DOHH2 (cell line): ENCODE data around the gene PPP2R3A.

ENCODE experiments used
- H3F3A ChIP-seq: fragments of 200-600 bp; sonication (generic), shearing (Covaris generic); 2 replicates; pipeline ENCODE4 v1.6.0; 2016; ENCODE audit warnings: antibody characterized with exemption, mild to moderate bottlenecking; ENCODE audit not compliant: control insufficient read depth, insufficient read depth
- H3K27ac ChIP-seq: fragments of 200-600 bp; sonication (generic); 2 replicates; pipeline ENCODE4 v1.5.1; 2014; ENCODE audit warnings: low read depth, mild to moderate bottlenecking, low read length, moderate library complexity
- H3K27me3 ChIP-seq: fragments of 200-600 bp; sonication (generic); 2 replicates; pipeline ENCODE4 v1.6.1; 2014; ENCODE audit warnings: mild to moderate bottlenecking, low read length, mixed read lengths; ENCODE audit not compliant: control insufficient read depth
- H3K36me3 ChIP-seq: fragments of 200-600 bp; sonication (generic); 2 replicates; pipeline ENCODE4 v1.6.1; 2014; ENCODE audit warnings: mild to moderate bottlenecking, low read length, moderate library complexity, mixed read lengths; ENCODE audit not compliant: control insufficient read depth
- H3K4me1 ChIP-seq: fragments of 200-600 bp; sonication (generic); 2 replicates; pipeline ENCODE4 v1.6.1; 2014; ENCODE audit warnings: mild to moderate bottlenecking, low read length, mixed read lengths; ENCODE audit not compliant: control insufficient read depth
- H3K4me2 ChIP-seq: fragments of 200-600 bp; sonication (generic); 2 replicates; pipeline ENCODE4 v1.6.0; 2014; ENCODE audit warnings: mild to moderate bottlenecking, low read length, moderate library complexity
- H3K4me3 ChIP-seq: fragments of 200-600 bp; sonication (generic); 2 replicates; pipeline ENCODE4 v1.5.1; 2014; ENCODE audit warnings: mild to moderate bottlenecking, low read length, mixed read lengths
- H3K79me2 ChIP-seq: fragments of 200-600 bp; sonication (generic); 2 replicates; pipeline ENCODE4 v1.6.1; 2014; ENCODE audit warnings: mild to moderate bottlenecking, low read length, mixed read lengths; ENCODE audit not compliant: control insufficient read depth
- H3K9me2 ChIP-seq: fragments of 200-600 bp; sonication (generic); replicated peaks from 2 replicates; pipeline ENCODE4 v1.6.1; 2014; ENCODE audit warnings: mild to moderate bottlenecking, low read length, mixed read lengths; ENCODE audit not compliant: control insufficient read depth
- H3K9me3 ChIP-seq: fragments of 200-600 bp; sonication (generic); 2 replicates; pipeline ENCODE4 v1.6.1; 2014; ENCODE audit warnings: antibody characterized with exemption, low read length, mixed read lengths; ENCODE audit not compliant: control insufficient read depth, insufficient read depth
- H4K20me1 ChIP-seq: fragments of 200-600 bp; sonication (generic); 2 replicates; pipeline ENCODE4 v1.6.0; 2014; ENCODE audit warnings: low read depth, mild to moderate bottlenecking, antibody characterized with exemption, low read length, moderate library complexity; ENCODE audit not compliant: control insufficient read depth, insufficient read depth
- EZH2phosphoT487 ChIP-seq: fragments of 200-600 bp; sonication (generic); IDR thresholded peaks from 2 replicates; pipeline ENCODE4 v1.6.1; 2017; ENCODE audit warnings: borderline replicate concordance, mild to moderate bottlenecking, antibody characterized with exemption, low read length, moderate library complexity, mixed read lengths
- TF ChIP-seq, protein P1 (sequence below): fragments of 200-600 bp; sonication (generic); IDR thresholded peaks from one replicate; pipeline ENCODE4 v1.5.1; 2014; ENCODE audit warnings: antibody characterized with exemption, mild to moderate bottlenecking, low read depth, low read length; ENCODE audit not compliant: poor library complexity, severe bottlenecking

Gene PPP2R3A

DNA sequence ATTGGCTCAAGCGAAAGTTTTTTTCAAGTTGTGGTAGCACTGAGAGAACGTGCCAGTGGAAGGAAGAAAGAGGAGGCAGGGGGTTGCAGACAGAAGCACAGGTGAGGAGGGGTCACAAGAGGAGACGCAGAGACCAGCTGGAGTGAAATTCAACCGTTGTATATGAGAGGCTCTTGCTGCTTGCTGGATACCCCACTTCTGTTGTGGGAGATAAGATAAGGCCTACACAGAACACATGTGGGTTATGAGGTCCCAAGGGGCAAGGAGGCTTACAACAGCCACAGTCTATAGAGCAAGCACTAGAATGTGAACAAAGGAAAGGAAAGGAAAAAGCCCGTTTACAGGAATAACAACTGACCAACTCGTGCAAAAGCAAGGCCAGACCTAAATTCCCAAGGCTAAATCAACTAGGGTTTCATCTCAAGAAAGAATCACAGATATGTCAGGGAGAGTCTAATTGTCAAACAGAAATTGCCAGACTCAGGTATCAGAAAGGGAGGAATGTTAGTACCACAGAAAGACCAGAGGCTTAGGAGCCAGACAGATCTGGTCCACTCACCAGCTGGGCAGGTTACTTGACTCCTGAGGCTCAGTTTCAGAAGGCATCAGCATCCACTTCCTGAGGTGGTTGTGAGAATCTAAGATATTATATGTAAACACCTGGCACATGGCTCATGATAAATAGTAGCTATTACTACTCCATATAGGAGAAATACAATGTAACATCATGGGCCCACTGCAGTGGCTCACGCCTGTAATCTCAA lies 169.7 kb downstream of the PPP2R3A start:
- Histone ChIP-seq H3K27ac (no peak overlapping the region), H3K27me3 (no peaks in the 10 kb centered on the region), H3K9me2 (no peaks in the 10 kb centered on the region), H3F3A (no peaks in the 10 kb centered on the region; the same call in none of the 2 replicates), H3K9me3 (no peaks in the 10 kb centered on the region), H3K4me3 (no peak overlapping the region), H3K4me1 (peaks cover 7% of the 10 kb centered on the region), H4K20me1 (no peaks in the 10 kb centered on the region), H3K36me3 (no peaks in the 10 kb centered on the region), H3K4me2 (no peak overlapping the region), H3K79me2 (no peaks in the 10 kb centered on the region)
- TF ChIP-seq, protein P1, sequence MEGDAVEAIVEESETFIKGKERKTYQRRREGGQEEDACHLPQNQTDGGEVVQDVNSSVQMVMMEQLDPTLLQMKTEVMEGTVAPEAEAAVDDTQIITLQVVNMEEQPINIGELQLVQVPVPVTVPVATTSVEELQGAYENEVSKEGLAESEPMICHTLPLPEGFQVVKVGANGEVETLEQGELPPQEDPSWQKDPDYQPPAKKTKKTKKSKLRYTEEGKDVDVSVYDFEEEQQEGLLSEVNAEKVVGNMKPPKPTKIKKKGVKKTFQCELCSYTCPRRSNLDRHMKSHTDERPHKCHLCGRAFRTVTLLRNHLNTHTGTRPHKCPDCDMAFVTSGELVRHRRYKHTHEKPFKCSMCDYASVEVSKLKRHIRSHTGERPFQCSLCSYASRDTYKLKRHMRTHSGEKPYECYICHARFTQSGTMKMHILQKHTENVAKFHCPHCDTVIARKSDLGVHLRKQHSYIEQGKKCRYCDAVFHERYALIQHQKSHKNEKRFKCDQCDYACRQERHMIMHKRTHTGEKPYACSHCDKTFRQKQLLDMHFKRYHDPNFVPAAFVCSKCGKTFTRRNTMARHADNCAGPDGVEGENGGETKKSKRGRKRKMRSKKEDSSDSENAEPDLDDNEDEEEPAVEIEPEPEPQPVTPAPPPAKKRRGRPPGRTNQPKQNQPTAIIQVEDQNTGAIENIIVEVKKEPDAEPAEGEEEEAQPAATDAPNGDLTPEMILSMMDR: no peak
- no peak for TF ChIP-seq EZH2phosphoT487

- no peak overlapping the region for H3K27ac ChIP-seq
- H3K4me3 ChIP-seq: no peak overlapping the region
Measured at GRCh38 chr3:136136454-136136853, 170.9 kb downstream of the PPP2R3A start.

GRCh38 chr3:136141291-136141785 lies 175.8 kb downstream of the PPP2R3A start:
- Histone ChIP-seq H4K20me1 (no peaks in the 10 kb centered on the region), H3K4me2 (no peak overlapping the region), H3K9me3 (no peaks in the 10 kb centered on the region), H3K27me3 (no peaks in the 10 kb centered on the region), H3K9me2 (no peaks in the 10 kb centered on the region), H3K4me1 (peaks cover 9% of the 10 kb centered on the region; the same call in 1 of the 2 replicates), H3K4me3 (no peak overlapping the region), H3K36me3 (no peaks in the 10 kb centered on the region), H3K27ac (no peak overlapping the region), H3F3A (peaks cover 21% of the 10 kb centered on the region), H3K79me2 (no peaks in the 10 kb centered on the region)
- TF ChIP-seq, protein P1: no peak
- TF ChIP-seq EZH2phosphoT487: no peak

More at GRCh38 chr3:136136454-136136853, 170.9 kb downstream of the PPP2R3A start:
- no peaks in the 10 kb centered on the region for H3K27me3 ChIP-seq
- H3F3A ChIP-seq: peaks cover 5% of the 10 kb centered on the region
- H3K36me3 ChIP-seq: no peaks in the 10 kb centered on the region
- H3K9me2 ChIP-seq: no peaks in the 10 kb centered on the region
- no peaks in the 10 kb centered on the region for H3K9me3 ChIP-seq
- H3K4me2 ChIP-seq: no peak overlapping the region
- H3K79me2 ChIP-seq: no peaks in the 10 kb centered on the region
- no peaks in the 10 kb centered on the region for H4K20me1 ChIP-seq
- no peak for TF ChIP-seq EZH2phosphoT487
- TF ChIP-seq, protein P1: no peak
- H3K4me1 ChIP-seq: peaks cover 14% of the 10 kb centered on the region
